HAP-1 (cell line): ENCODE data around the gene ANKRD66.
"Not testable (repeated sequence)": the region's sequence is repeated elsewhere in the genome, so short reads cannot be mapped to it uniquely, and the experiment has no call there.

Source experiments
- DNase-seq, 2 experiments: peaks; one replicate each; pipeline ENCODE4 v3.0.0-alpha.2; 2016 to 2020; ENCODE audit warnings: low spot score in 2 of 2
- H3K27me3 ChIP-seq: fragments of 250-450 bp; sonication (Bioruptor Pico); 2 replicates; pipeline ENCODE4 v1.5.1; 2020; ENCODE audit warnings: low read depth, mild to moderate bottlenecking, moderate library complexity
- H3K36me3 ChIP-seq: fragments of 250-450 bp; sonication (Bioruptor Pico); replicated peaks from 2 replicates; pipeline ENCODE4 v1.5.1; 2020; ENCODE audit warnings: mild to moderate bottlenecking
- H3K4me1 ChIP-seq: fragments of 250-450 bp; sonication (Bioruptor Pico); 2 replicates; pipeline ENCODE4 v1.5.1; 2020; ENCODE audit warnings: mild to moderate bottlenecking
- H3K4me3 ChIP-seq: fragments of 250-450 bp; sonication (Bioruptor Pico); 2 replicates; pipeline ENCODE4 v1.5.1; 2020; ENCODE audit warnings: mild to moderate bottlenecking, moderate library complexity
- H3K9me3 ChIP-seq: fragments of 250-450 bp; sonication (Bioruptor Pico); 2 replicates; pipeline ENCODE4 v1.5.1; 2020; ENCODE audit warnings: mild to moderate bottlenecking, moderate library complexity
- in situ Hi-C: fragments of 300-500 bp; cut with MboI; formaldehyde crosslinking; loops from 3 replicates; pipeline ENCODE4 v1.14.3; 2020; ENCODE audit warnings: low sequenced_read_pairs, inconsistent platforms, mixed read lengths

The ANKRD66 gene

GRCh38 chr6:46763466-46763865 is 16.7 kb downstream of the ANKRD66 start:
- Histone ChIP-seq H3K36me3 (no peaks in the 10 kb centered on the region), H3K4me3 (no peak overlapping the region), H3K4me1 (no peaks in the 10 kb centered on the region), H3K9me3 (no peaks in the 10 kb centered on the region), H3K27me3 (no peaks in the 10 kb centered on the region)
- no peak for DNase-seq
- in situ Hi-C loops: no loop called here

DNA sequence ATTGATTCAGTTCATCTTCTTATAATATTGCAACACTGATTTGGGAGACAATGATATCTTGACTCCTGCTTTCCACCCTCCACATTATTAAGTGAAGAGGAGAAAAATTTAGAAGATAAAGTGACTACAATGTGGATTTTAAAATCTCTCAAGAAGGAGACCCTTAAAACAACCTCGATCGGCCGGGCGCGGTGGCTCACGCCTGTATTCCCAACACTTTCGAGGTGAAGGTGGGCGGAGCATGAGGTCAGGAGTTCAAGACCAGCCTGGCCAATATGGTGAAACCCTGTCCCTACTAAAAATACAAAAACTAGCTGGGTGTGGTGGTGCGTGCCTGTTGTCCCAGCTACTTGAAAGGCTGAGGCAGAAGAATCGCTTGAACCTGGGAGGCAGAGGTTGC is 17.5 kb downstream of the ANKRD66 start:
- DNase-seq, in situ Hi-C loops, H3K27me3 ChIP-seq, H3K36me3 ChIP-seq, H3K4me1 ChIP-seq, H3K4me3 ChIP-seq, H3K9me3 ChIP-seq: not testable (repeated sequence)

DNA sequence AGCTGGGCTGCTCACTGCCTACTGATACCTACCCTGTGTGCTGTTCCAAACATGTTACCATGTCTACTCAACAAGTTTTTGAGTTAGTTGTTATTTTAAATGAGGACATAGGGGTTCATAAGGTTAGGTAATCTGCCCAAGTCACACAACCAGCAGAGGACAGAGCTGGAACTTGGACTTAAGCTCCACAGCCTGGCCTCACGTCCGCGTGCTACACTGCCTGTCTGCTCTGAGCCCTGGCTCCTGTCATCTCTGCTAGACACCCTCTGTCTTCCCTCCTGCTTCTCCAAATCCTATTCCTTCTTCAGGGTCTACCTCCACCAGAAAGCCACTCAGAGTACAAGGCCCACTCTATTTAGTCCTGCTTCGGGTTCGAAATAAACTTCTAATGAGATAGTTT is 18.2 kb downstream of the ANKRD66 start:
- no peaks in the 10 kb centered on the region for H3K36me3 ChIP-seq
- H3K4me3 ChIP-seq: no peak overlapping the region
- no peaks in the 10 kb centered on the region for H3K4me1 ChIP-seq
- DNase-seq: no peak
- in situ Hi-C loops: no loop called here
- H3K9me3 ChIP-seq: no peaks in the 10 kb centered on the region
- no peaks in the 10 kb centered on the region for H3K27me3 ChIP-seq

- in situ Hi-C loops: no loop called here
- H3K36me3 ChIP-seq: no peaks in the 10 kb centered on the region
- no peaks in the 10 kb centered on the region for H3K9me3 ChIP-seq
- H3K27me3 ChIP-seq: no peaks in the 10 kb centered on the region
- no peak for DNase-seq
- H3K4me3 ChIP-seq: no peak overlapping the region
- H3K4me1 ChIP-seq: no peaks in the 10 kb centered on the region
Observed at GRCh38 chr6:46772016-46772415, 25.3 kb downstream of the ANKRD66 start.

DNA sequence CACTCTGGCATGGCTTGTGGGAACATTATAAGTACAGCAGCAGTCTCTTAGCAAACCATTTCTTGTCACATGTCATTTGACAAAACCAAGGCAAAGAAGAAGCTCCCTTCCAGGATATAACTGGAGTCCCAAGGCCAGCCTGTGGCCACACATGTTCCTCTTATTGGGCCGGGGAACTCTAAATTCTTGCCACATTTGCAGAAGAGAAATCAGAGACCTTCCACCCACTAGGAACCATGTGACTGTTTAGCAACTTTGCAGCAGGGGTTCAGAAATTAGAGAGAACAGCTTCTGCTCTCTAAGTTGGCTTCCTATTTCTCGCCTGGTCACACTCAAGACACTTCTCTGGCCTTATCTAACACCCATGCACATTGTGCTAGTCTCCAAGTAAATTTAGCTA is 26.0 kb downstream of the ANKRD66 start:
- Histone ChIP-seq H3K36me3 (no peaks in the 10 kb centered on the region), H3K9me3 (no peaks in the 10 kb centered on the region), H3K27me3 (no peaks in the 10 kb centered on the region), H3K4me3 (no peak overlapping the region), H3K4me1 (no peaks in the 10 kb centered on the region)
- no peak for DNase-seq
- in situ Hi-C loops: no loop called here

DNA sequence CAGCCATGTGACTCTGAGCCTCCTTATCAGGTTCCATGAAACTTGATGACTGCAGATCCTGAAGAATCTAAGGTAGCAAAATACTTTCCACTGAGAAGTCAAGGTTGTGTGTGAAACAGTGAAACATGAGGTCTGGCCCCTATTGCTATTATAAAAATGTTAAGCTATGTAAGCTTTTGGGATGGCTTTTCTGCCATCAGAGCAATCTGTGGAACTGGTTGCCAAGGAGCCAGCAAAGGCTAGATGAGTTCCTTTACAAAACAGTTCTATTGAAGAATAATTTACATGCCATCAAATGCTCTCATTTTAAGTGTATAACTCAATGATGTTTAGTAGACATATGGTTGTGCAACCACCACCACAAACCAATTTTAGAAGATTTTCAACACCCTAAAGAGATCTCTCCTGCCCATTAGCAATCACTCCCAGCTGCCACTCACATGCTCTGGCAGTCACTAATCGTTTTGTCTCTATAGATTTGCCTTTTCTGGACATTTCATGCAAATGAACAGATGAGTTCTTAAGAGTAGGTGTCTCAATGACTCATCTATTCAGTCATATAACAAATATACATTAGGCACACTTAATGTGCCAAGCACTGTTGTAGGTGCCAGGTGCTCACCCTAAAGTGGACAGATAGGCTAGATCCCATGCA is 26.6 kb downstream of the ANKRD66 start:
- Histone ChIP-seq H3K27me3 (no peaks in the 10 kb centered on the region), H3K4me3 (no peak overlapping the region), H3K4me1 (no peaks in the 10 kb centered on the region), H3K9me3 (no peaks in the 10 kb centered on the region), H3K36me3 (no peaks in the 10 kb centered on the region)
- in situ Hi-C loops: no loop called here
- DNase-seq: no peak

DNA sequence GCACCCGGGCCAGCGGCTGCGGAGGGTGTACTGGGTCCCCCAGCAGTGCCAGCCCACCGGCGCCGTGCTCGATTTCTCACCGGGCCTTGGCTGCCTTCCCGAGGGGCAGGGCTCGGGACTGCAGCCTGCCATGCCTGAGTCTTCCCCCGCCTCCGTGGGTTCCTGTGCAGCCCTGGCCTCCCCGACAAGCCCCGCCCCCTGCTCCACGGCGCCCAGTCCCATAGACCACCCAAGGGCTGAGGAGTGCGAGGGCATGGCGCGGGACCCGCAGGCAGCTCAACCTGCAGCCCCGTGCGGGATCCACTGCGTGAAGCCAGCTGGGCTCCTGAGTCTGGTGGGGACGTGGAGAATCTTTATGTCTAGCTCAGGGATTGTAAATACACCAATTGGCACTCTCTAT is 28.0 kb downstream of the ANKRD66 start:
- H3K36me3 ChIP-seq, H3K9me3 ChIP-seq, H3K27me3 ChIP-seq, H3K4me3 ChIP-seq, H3K4me1 ChIP-seq, in situ Hi-C loops, DNase-seq: not testable (repeated sequence)

DNA sequence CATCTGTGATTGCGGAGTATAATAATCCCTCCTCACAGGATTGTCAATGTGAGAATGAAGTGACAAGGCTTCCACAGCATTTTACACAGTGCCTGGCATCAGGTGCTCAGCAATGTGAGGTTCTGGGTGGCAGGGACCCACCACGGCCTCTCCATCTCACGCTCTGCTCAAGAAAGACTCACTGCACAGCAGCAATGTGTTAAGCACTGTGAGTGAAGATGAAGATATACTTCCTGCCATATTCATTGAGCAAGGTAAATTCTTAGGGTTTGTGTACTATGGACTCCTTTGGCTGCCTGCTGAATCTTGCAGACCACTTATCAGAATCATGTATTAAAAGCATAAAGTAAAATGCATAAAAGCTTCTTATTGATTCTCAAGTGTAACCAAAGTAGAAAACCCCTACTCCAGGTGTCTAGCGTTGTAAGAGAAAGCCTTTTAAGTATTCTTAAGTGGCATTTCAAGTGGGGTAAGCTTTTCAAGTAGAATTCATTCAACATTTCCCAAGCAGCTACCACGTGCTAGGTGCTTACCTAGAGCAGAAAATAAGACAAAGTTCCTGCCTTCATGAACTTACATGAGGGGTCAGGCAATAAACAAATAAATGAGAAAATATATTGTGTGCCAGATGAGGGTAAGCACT is 29.5 kb downstream of the ANKRD66 start:
- no peaks in the 10 kb centered on the region for H3K4me1 ChIP-seq
- no peak overlapping the region for H3K4me3 ChIP-seq
- no peaks in the 10 kb centered on the region for H3K27me3 ChIP-seq
- in situ Hi-C loops: no loop called here
- no peak for DNase-seq
- H3K36me3 ChIP-seq: no peaks in the 10 kb centered on the region
- H3K9me3 ChIP-seq: no peaks in the 10 kb centered on the region

- Histone ChIP-seq H3K36me3 (no peaks in the 10 kb centered on the region), H3K27me3 (no peaks in the 10 kb centered on the region), H3K4me1 (no peaks in the 10 kb centered on the region), H3K9me3 (no peaks in the 10 kb centered on the region), H3K4me3 (no peak overlapping the region)
- no peak for DNase-seq
- in situ Hi-C loops: no loop called here
Observed at GRCh38 chr6:46777476-46778346, 31.0 kb downstream of the ANKRD66 start.

DNA sequence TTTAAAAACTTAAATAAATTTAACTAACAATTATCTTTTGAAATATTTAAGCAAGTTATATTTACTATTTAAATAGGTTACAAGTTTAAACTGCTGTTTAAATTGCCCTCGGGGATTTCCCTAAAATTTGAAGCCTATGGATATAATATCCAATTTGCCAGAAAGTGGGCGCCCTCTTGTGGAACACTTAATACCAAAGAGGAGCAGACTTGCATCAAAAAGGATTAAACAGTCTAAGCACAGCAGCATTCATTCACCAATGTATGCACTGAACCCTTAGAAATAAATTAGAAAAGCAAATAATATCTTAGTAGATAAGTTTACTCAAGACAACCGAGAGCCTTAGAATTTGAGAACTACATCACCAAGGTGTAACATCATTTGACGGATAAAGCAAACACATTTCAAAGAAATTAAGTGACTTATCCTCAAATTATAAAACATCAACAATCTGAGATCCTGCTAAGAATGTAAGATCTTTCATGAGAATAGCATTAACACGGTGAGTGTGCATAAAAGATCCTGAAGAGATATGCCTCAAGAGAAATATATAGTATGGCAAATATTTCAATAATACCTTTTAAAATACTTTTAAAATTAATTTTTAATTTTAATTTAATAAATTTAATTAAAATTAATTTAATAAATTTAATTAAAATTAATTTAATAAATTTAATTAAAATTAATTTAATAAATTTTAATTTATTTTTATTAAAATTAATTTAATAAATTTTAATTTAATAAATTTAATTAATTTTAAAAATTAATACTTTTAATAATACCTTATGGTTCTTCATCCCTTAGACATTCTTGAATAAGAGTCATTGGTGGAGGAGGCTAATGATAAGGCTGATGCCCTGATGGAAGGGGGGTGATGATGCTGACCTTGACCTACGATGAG is 35.0 kb downstream of the ANKRD66 start:
- Histone ChIP-seq H3K9me3 (no peaks in the 10 kb centered on the region), H3K27me3 (no peaks in the 10 kb centered on the region), H3K4me3 (no peak overlapping the region), H3K36me3 (no peaks in the 10 kb centered on the region), H3K4me1 (no peaks in the 10 kb centered on the region)
- in situ Hi-C loops: no loop called here
- peak; percentile 55 to 69 for DNase-seq

- in situ Hi-C loops: no loop called here
- Histone ChIP-seq H3K27me3 (no peaks in the 10 kb centered on the region), H3K4me1 (no peaks in the 10 kb centered on the region)
Observed at GRCh38 chr6:46784535-46784934, 37.8 kb downstream of the ANKRD66 start.

DNA sequence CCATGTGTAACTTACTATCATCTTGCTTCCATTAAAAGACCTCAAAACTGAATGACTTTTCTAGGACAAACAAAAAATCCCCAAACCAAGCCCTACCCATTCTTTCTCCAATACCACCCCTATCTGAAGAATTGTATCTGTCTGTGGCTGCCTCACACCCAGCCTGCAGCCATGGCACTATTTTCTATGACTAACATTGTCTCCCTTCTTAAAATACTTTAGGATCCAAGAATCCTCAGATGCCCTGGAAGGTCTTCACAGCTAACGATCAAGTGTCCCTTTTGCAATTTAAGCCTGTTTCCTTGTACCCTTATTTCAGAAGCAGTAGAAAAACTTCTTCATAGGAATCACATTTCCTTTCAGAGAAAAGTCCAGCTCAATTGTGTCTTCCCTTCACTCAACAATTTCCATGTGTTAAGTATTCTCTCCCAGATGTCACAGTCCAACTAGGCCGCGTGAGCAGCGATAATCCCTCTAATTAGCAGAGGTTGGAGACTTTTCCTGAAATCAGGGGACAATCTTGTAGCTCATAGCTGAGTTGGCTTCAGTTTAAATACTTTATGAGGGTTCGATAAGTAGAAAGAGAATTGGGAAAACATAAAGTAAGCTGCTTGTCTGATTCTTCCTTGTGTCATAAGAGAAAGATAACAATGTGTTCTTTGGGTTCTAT is 41.3 kb downstream of the ANKRD66 start:
- no peaks in the 10 kb centered on the region for H3K36me3 ChIP-seq
- H3K4me3 ChIP-seq: no peak overlapping the region
- no peaks in the 10 kb centered on the region for H3K9me3 ChIP-seq
- no peak for DNase-seq
- in situ Hi-C loops: no loop called here
- H3K27me3 ChIP-seq: no peaks in the 10 kb centered on the region
- no peaks in the 10 kb centered on the region for H3K4me1 ChIP-seq

More at GRCh38 chr6:46784535-46784934, 37.8 kb downstream of the ANKRD66 start:
- no peak overlapping the region for H3K4me3 ChIP-seq
- no peaks in the 10 kb centered on the region for H3K9me3 ChIP-seq
- DNase-seq: no peak
- no peaks in the 10 kb centered on the region for H3K36me3 ChIP-seq

DNA sequence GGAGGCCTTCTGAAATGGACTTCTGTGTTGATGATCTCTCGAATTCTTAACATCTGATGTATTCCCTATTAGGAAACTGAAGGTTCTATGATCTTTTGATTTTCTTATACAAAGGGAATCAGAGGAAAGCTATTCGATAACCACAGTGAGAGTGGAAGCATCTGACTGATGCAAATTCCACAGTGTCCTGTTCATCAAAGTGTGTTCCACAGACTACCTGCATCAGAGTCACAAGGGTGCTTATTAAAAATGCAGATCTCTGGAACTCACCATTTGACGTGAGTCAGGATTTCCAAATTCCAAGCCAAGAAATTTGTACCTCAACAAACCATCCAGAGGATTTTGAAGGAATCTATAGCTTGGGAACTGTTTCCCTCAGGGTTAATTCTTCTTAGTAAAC is 42.1 kb downstream of the ANKRD66 start:
- no peaks in the 10 kb centered on the region for H3K27me3 ChIP-seq
- H3K4me1 ChIP-seq: no peaks in the 10 kb centered on the region
- no peak overlapping the region for H3K4me3 ChIP-seq
- no peak for DNase-seq
- H3K36me3 ChIP-seq: no peaks in the 10 kb centered on the region
- no peaks in the 10 kb centered on the region for H3K9me3 ChIP-seq
- in situ Hi-C loops: no loop called here
